Measurements from ENCODE around the gene PSMA2.

DNA sequence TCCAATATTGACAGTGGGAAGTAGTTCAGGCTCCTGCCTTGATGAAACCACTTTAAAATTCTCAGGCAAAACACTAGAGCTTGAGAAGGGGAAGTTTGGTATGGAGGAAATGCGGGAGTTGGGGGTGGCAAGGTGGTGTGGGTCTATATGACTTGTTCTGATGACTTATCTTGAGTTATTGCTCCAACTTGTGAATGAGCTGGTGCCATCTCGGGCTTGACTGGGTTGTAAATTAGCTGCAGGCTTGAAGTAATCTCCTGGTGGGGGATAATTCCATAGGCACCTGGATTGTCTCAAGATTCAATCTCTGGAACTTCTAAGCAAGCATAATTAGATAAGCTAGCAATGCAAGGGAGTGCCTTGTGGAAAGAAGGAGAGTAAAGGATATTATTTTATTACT is 29.2 kb upstream of the PSMA2 start:
- TF ChIP-seq GATA2 (IDR thresholded peaks at IDR 0.05; ENCODE audit: low read depth, low read length), result no peak
- no peak for TF ChIP-seq GATA3 (IDR thresholded peaks at IDR 0.05; ENCODE audit: low read depth, low read length)

Data from SH-SY5Y (cell line).